WTC11 (cell line): Measurements from ENCODE around the gene CLTCL1. TPM values are rescaled to one million over a fixed set of nuclear protein-coding genes. Genes with fewer than 3 reads are reported as not detected.

Experiments
- ATAC-seq: fragments of 200-7000 bp; cut with Tn5 transposase; 2 replicates; pipeline ENCODE4 v1.10.0; 2021; ENCODE audit warnings: mild to moderate bottlenecking, moderate library complexity
- CTCF ChIA-PET: fragments of 300-600 bp; sonication (Branson Sonifier 250); formaldehyde crosslinking; loops from one replicate; lab custom pipeline; 2021; ENCODE audit warnings: antibody characterized with exemption; lab: Charles Lee
- POLR2A ChIA-PET: fragments of 350-600 bp; sonication (Branson Sonifier 250); formaldehyde crosslinking; loops from one replicate; lab custom pipeline; 2021; ENCODE audit warnings: antibody characterized with exemption; lab: Charles Lee
- DNase-seq: peaks from one replicate; pipeline ENCODE4 v3.0.0; 2021; ENCODE audit warnings: low spot score
- H3K27ac Mint-ChIP-seq: 2 replicates; pipeline ENCODE4 v1.8.0; 2021; ENCODE audit warnings: mixed read lengths
- H3K27me3 Mint-ChIP-seq: 2 replicates; pipeline ENCODE4 v1.8.0; 2021; ENCODE audit warnings: low read depth, mild to moderate bottlenecking, moderate library complexity, mixed read lengths
- H3K36me3 Mint-ChIP-seq: 2 replicates; pipeline ENCODE4 v1.8.0; 2021; ENCODE audit warnings: mixed read lengths
- H3K4me1 Mint-ChIP-seq: 2 replicates; pipeline ENCODE4 v1.8.0; 2022; ENCODE audit warnings: mixed read lengths
- H3K4me3 Mint-ChIP-seq: 2 replicates; pipeline ENCODE4 v1.8.0; 2021; ENCODE audit warnings: mild to moderate bottlenecking, moderate library complexity, mixed read lengths
- H3K9me3 Mint-ChIP-seq: 2 replicates; pipeline ENCODE4 v1.8.0; 2021; ENCODE audit warnings: mixed read lengths
- ATF1 ChIP-seq: sonication (generic); formaldehyde crosslinking; IDR thresholded peaks from 2 replicates; pipeline ENCODE4 v1.8.1; 2023; ENCODE audit warnings: mild to moderate bottlenecking, moderate library complexity, missing genetic modification reagents
- CBFB ChIP-seq: sonication (generic); formaldehyde crosslinking; IDR thresholded peaks from 2 replicates; pipeline ENCODE4 v1.8.1; 2022; ENCODE audit warnings: mild to moderate bottlenecking, low read depth, missing genetic modification reagents
- CTCF ChIP-seq: fragments of 200-600 bp; IDR thresholded peaks from 2 replicates; pipeline ENCODE4 v1.8.0; 2022; ENCODE audit warnings: antibody characterized with exemption
- FOXJ3 ChIP-seq: sonication (generic); formaldehyde crosslinking; IDR thresholded peaks from 2 replicates; pipeline ENCODE4 v1.9.0; 2021; ENCODE audit warnings: missing genetic modification reagents, mild to moderate bottlenecking, borderline replicate concordance
- JAZF1 ChIP-seq: fragments of 250-450 bp; sonication (Bioruptor Pico); IDR thresholded peaks from 2 replicates; pipeline ENCODE4 v1.9.0; 2021; ENCODE audit warnings: moderate library complexity, mild to moderate bottlenecking, inconsistent platforms
- MAX ChIP-seq: sonication (generic); formaldehyde crosslinking; IDR thresholded peaks from 2 replicates; pipeline ENCODE4 v1.8.0; 2022; ENCODE audit warnings: mild to moderate bottlenecking, missing genetic modification reagents
- MLX ChIP-seq: sonication (generic); formaldehyde crosslinking; IDR thresholded peaks from 2 replicates; pipeline ENCODE4 v1.8.1; 2023; ENCODE audit warnings: mild to moderate bottlenecking, missing genetic modification reagents, moderate library complexity
- NR1H2 ChIP-seq: sonication (generic); formaldehyde crosslinking; IDR thresholded peaks from 2 replicates; pipeline ENCODE4 v1.9.0; 2021; ENCODE audit warnings: mild to moderate bottlenecking, moderate library complexity, missing genetic modification reagents
- NR3C1 ChIP-seq: sonication (generic); formaldehyde crosslinking; conservative IDR thresholded peaks from 2 replicates; pipeline ENCODE4 v1.8.1; 2023; ENCODE audit warnings: low read depth, mild to moderate bottlenecking, missing genetic modification reagents
- RORB ChIP-seq: fragments of 250-450 bp; sonication (Bioruptor Pico); IDR thresholded peaks from 2 replicates; pipeline ENCODE4 v1.9.0; 2021; ENCODE audit warnings: mild to moderate bottlenecking
- SMAD3 ChIP-seq: sonication (generic); formaldehyde crosslinking; IDR thresholded peaks from 2 replicates; pipeline ENCODE4 v1.8.0; 2022; ENCODE audit warnings: missing genetic modification reagents, mild to moderate bottlenecking, borderline replicate concordance
- TEAD4 ChIP-seq: sonication (generic); formaldehyde crosslinking; IDR thresholded peaks from 2 replicates; pipeline ENCODE4 v1.8.0; 2022; ENCODE audit warnings: mild to moderate bottlenecking, missing genetic modification reagents
- ZNF281 ChIP-seq: sonication (generic); formaldehyde crosslinking; IDR thresholded peaks from 2 replicates; pipeline ENCODE4 v1.8.0; 2023; ENCODE audit warnings: mild to moderate bottlenecking, missing genetic modification reagents
- ZNF671 ChIP-seq: fragments of 250-450 bp; sonication (Bioruptor Pico); IDR thresholded peaks from 2 replicates; pipeline ENCODE4 v1.8.0; 2021; ENCODE audit warnings: mild to moderate bottlenecking
- total RNA-seq: library from RNA; stranded (reverse); gene quantifications from 3 replicates; pipeline ENCODE4 v1.2.3, GENCODE V29; 2021
- TF ChIP-seq, protein P1 (sequence below): sonication (generic); formaldehyde crosslinking; IDR thresholded peaks from 2 replicates; pipeline ENCODE4 v1.8.0; 2022; ENCODE audit warnings: mild to moderate bottlenecking, missing genetic modification reagents
- TF ChIP-seq, protein P2 (sequence below): sonication (generic); formaldehyde crosslinking; IDR thresholded peaks from 2 replicates; pipeline ENCODE4 v1.8.1; 2022; ENCODE audit warnings: mild to moderate bottlenecking, moderate library complexity, missing genetic modification reagents
- TF ChIP-seq, protein P3 (sequence below): sonication (generic); formaldehyde crosslinking; conservative IDR thresholded peaks from 2 replicates; pipeline ENCODE4 v1.8.1; 2023; ENCODE audit warnings: mild to moderate bottlenecking, low read depth, missing genetic modification reagents, moderate library complexity

Gene CLTCL1
- total RNA-seq, 1 experiment from 2014 or later = 15.5 TPM

GRCh38 chr22:19303785-19304184, 12.3 kb upstream of the CLTCL1 start:
- Mint-ChIP-seq H3K36me3 (no peaks in the 10 kb centered on the region), H3K4me3 (no peak overlapping the region), H3K27ac (no peak overlapping the region), H3K9me3 (peaks cover 9% of the 10 kb centered on the region), H3K4me1 (no peaks in the 10 kb centered on the region), H3K27me3 (peaks cover 6% of the 10 kb centered on the region)
- no peak for DNase-seq
- CTCF ChIA-PET = interaction anchor here (1.1 kb wide), 1 partner anchor 124 kb away, joined by 3 read pairs; no protein-coding TSS in a partner anchor
- POLR2A ChIA-PET = no interaction called here
- ATAC-seq = no peak
- TF ChIP-seq NR3C1 = no peak
- TF ChIP-seq, protein P1, sequence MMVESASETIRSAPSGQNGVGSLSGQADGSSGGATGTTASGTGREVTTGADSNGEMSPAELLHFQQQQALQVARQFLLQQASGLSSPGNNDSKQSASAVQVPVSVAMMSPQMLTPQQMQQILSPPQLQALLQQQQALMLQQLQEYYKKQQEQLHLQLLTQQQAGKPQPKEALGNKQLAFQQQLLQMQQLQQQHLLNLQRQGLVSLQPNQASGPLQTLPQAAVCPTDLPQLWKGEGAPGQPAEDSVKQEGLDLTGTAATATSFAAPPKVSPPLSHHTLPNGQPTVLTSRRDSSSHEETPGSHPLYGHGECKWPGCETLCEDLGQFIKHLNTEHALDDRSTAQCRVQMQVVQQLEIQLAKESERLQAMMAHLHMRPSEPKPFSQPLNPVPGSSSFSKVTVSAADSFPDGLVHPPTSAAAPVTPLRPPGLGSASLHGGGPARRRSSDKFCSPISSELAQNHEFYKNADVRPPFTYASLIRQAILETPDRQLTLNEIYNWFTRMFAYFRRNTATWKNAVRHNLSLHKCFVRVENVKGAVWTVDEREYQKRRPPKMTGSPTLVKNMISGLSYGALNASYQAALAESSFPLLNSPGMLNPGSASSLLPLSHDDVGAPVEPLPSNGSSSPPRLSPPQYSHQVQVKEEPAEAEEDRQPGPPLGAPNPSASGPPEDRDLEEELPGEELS (CRISPR knock-in tag) = no peak
- no peak for TF ChIP-seq MLX (CRISPR knock-in tag)
- TF ChIP-seq ZNF281 (CRISPR knock-in tag) = no peak
- TF ChIP-seq, protein P2, sequence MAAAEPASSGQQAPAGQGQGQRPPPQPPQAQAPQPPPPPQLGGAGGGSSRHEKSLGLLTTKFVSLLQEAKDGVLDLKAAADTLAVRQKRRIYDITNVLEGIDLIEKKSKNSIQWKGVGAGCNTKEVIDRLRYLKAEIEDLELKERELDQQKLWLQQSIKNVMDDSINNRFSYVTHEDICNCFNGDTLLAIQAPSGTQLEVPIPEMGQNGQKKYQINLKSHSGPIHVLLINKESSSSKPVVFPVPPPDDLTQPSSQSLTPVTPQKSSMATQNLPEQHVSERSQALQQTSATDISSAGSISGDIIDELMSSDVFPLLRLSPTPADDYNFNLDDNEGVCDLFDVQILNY (CRISPR knock-in tag) = no peak
- no peak for TF ChIP-seq ZNF671 (CRISPR knock-in tag)
- TF ChIP-seq SMAD3 (CRISPR knock-in tag) = no peak
- TF ChIP-seq JAZF1 = no peak
- TF ChIP-seq CTCF = no peak
- no peak for TF ChIP-seq FOXJ3 (CRISPR knock-in tag)
- no peak for TF ChIP-seq MAX (CRISPR knock-in tag)
- TF ChIP-seq NR1H2 (CRISPR knock-in tag) = no peak
- TF ChIP-seq RORB (CRISPR knock-in tag) = no peak
- no peak for TF ChIP-seq TEAD4 (CRISPR knock-in tag)
- TF ChIP-seq CBFB (CRISPR knock-in tag) = no peak
- TF ChIP-seq, protein P3, sequence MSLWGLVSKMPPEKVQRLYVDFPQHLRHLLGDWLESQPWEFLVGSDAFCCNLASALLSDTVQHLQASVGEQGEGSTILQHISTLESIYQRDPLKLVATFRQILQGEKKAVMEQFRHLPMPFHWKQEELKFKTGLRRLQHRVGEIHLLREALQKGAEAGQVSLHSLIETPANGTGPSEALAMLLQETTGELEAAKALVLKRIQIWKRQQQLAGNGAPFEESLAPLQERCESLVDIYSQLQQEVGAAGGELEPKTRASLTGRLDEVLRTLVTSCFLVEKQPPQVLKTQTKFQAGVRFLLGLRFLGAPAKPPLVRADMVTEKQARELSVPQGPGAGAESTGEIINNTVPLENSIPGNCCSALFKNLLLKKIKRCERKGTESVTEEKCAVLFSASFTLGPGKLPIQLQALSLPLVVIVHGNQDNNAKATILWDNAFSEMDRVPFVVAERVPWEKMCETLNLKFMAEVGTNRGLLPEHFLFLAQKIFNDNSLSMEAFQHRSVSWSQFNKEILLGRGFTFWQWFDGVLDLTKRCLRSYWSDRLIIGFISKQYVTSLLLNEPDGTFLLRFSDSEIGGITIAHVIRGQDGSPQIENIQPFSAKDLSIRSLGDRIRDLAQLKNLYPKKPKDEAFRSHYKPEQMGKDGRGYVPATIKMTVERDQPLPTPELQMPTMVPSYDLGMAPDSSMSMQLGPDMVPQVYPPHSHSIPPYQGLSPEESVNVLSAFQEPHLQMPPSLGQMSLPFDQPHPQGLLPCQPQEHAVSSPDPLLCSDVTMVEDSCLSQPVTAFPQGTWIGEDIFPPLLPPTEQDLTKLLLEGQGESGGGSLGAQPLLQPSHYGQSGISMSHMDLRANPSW (CRISPR knock-in tag) = no peak
- TF ChIP-seq ATF1 (CRISPR knock-in tag) = no peak
